Loucy (cell line): ENCODE results near the gene VSIG1.

ENCODE experiments used
- H2AFZ ChIP-seq: fragments of 200-600 bp; sonication (generic); 2 replicates; pipeline ENCODE4 v1.6.0; 2016; ENCODE audit warnings: antibody characterized with exemption, mild to moderate bottlenecking, low read length, moderate library complexity
- H3F3A ChIP-seq: fragments of 200-600 bp; 2 replicates; pipeline ENCODE4 v1.6.0; 2016; ENCODE audit warnings: antibody characterized with exemption, low read depth, mild to moderate bottlenecking
- H3K27me3 ChIP-seq: fragments of 200-600 bp; sonication (generic); 2 replicates; pipeline ENCODE4 v1.6.1; 2014; ENCODE audit warnings: low read length, mild to moderate bottlenecking; ENCODE audit not compliant: insufficient read depth, poor library complexity, severe bottlenecking
- H3K36me3 ChIP-seq: fragments of 200-600 bp; sonication (generic); 2 replicates; pipeline ENCODE4 v1.6.1; 2016; ENCODE audit warnings: low read length; ENCODE audit not compliant: insufficient read depth
- H3K4me1 ChIP-seq: fragments of 200-600 bp; sonication (generic); 2 replicates; pipeline ENCODE4 v1.5.1; 2014; ENCODE audit warnings: low read length, mild to moderate bottlenecking; ENCODE audit not compliant: insufficient read depth, poor library complexity, severe bottlenecking
- H3K4me2 ChIP-seq: fragments of 200-600 bp; sonication (generic); 2 replicates; pipeline ENCODE4 v1.6.0; 2014; ENCODE audit warnings: antibody characterized with exemption, low read length, low read depth, mild to moderate bottlenecking; ENCODE audit not compliant: poor library complexity, severe bottlenecking
- H3K4me3 ChIP-seq: fragments of 200-600 bp; sonication (generic); 2 replicates; pipeline ENCODE4 v1.5.1; 2014; ENCODE audit warnings: low read length, mild to moderate bottlenecking, mixed read lengths; ENCODE audit not compliant: poor library complexity, severe bottlenecking
- H3K79me2 ChIP-seq: fragments of 200-600 bp; sonication (generic); 2 replicates; pipeline ENCODE4 v1.6.1; 2014; ENCODE audit warnings: low read length; ENCODE audit not compliant: insufficient read depth
- H3K9ac ChIP-seq: fragments of 200-600 bp; sonication (generic); 2 replicates; pipeline ENCODE4 v1.6.0; 2014; ENCODE audit warnings: mild to moderate bottlenecking, low read depth, low read length, moderate library complexity; ENCODE audit not compliant: poor library complexity, severe bottlenecking
- H3K9me2 ChIP-seq: fragments of 200-600 bp; sonication (generic); replicated peaks from 2 replicates; pipeline ENCODE4 v1.6.1; 2016; ENCODE audit warnings: low read depth, low read length, mixed read lengths
- H3K9me3 ChIP-seq: fragments of 200-600 bp; sonication (generic); 2 replicates; pipeline ENCODE4 v1.6.1; 2014; ENCODE audit warnings: mild to moderate bottlenecking, antibody characterized with exemption, low read length, low read depth; ENCODE audit not compliant: insufficient read depth
- H4K20me1 ChIP-seq: fragments of 200-600 bp; sonication (generic); 2 replicates; pipeline ENCODE4 v1.6.0; 2014; ENCODE audit warnings: antibody characterized with exemption, low read length, mild to moderate bottlenecking; ENCODE audit not compliant: insufficient read depth, poor library complexity, severe bottlenecking
- CTCF ChIP-seq: fragments of 200-600 bp; sonication (generic); conservative IDR thresholded peaks from 2 replicates; pipeline ENCODE4 v1.5.1; 2014; ENCODE audit warnings: mild to moderate bottlenecking, antibody characterized with exemption, low read length
- EZH2phosphoT487 ChIP-seq: fragments of 200-600 bp; IDR thresholded peaks from 2 replicates; pipeline ENCODE4 v1.6.1; 2018; ENCODE audit warnings: antibody characterized with exemption, mild to moderate bottlenecking, moderate library complexity, borderline replicate concordance

VSIG1 gene

GRCh38 chrX:108091878-108092291 is 47.0 kb downstream of the VSIG1 start:
- Histone ChIP-seq H3K79me2 (peaks cover 36% of the 10 kb centered on the region), H3K27me3 (no peaks in the 10 kb centered on the region), H4K20me1 (no peaks in the 10 kb centered on the region), H3K4me2 (peak overlapping the region; percentile 85), H3K9ac (peak overlapping the region; percentile 60), H3F3A (no peaks in the 10 kb centered on the region), H3K9me2 (no peaks in the 10 kb centered on the region), H3K36me3 (peaks cover 5% of the 10 kb centered on the region; the same call in 1 of the 2 replicates), H2AFZ (peak overlapping the region; percentile 76), H3K9me3 (no peaks in the 10 kb centered on the region), H3K4me1 (peaks cover 5% of the 10 kb centered on the region), H3K4me3 (peak overlapping the region; percentile 99)
- TF ChIP-seq CTCF (no peak), EZH2phosphoT487 (no peak)

GRCh38 chrX:108097380-108097779 is 52.5 kb downstream of the VSIG1 start:
- Histone ChIP-seq H3F3A (no peaks in the 10 kb centered on the region), H2AFZ (no peak overlapping the region), H4K20me1 (no peaks in the 10 kb centered on the region), H3K27me3 (no peaks in the 10 kb centered on the region), H3K9me2 (no peaks in the 10 kb centered on the region), H3K79me2 (0 out of 2 replicates have a peak, but pooled peaks cover under 1% of the 10 kb centered on the region), H3K4me3 (no peak overlapping the region), H3K4me1 (peaks cover under 1% of the 10 kb centered on the region), H3K9me3 (no peaks in the 10 kb centered on the region), H3K9ac (no peak overlapping the region), H3K36me3 (no peaks in the 10 kb centered on the region), H3K4me2 (no peak overlapping the region)
- TF ChIP-seq CTCF (no peak), EZH2phosphoT487 (no peak)

- Histone ChIP-seq H3K27me3 (no peaks in the 10 kb centered on the region), H3K9me2 (no peaks in the 10 kb centered on the region), H3F3A (no peaks in the 10 kb centered on the region), H4K20me1 (no peaks in the 10 kb centered on the region), H3K4me1 (peaks cover 6% of the 10 kb centered on the region), H3K4me2 (peak overlapping the region; percentile 37), H3K9ac (no peak overlapping the region), H2AFZ (no peak overlapping the region), H3K9me3 (no peaks in the 10 kb centered on the region), H3K79me2 (no peaks in the 10 kb centered on the region), H3K36me3 (no peaks in the 10 kb centered on the region), H3K4me3 (no peak overlapping the region)
- TF ChIP-seq CTCF: no peak
- TF ChIP-seq EZH2phosphoT487: no peak
Measured at GRCh38 chrX:108105473-108105872, 60.6 kb downstream of the VSIG1 start.
